Central memory CD4-positive, alpha-beta T cell (primary cell): ENCODE measurements around the gene PHF1.
"Not testable (repeated sequence)": the region's sequence is repeated elsewhere in the genome, so short reads cannot be mapped to it uniquely, and the experiment has no call there.

ENCODE experiments used
- DNase-seq: peaks from one replicate; pipeline ENCODE4 v3.0.0; 2022

The PHF1 gene

DNA sequence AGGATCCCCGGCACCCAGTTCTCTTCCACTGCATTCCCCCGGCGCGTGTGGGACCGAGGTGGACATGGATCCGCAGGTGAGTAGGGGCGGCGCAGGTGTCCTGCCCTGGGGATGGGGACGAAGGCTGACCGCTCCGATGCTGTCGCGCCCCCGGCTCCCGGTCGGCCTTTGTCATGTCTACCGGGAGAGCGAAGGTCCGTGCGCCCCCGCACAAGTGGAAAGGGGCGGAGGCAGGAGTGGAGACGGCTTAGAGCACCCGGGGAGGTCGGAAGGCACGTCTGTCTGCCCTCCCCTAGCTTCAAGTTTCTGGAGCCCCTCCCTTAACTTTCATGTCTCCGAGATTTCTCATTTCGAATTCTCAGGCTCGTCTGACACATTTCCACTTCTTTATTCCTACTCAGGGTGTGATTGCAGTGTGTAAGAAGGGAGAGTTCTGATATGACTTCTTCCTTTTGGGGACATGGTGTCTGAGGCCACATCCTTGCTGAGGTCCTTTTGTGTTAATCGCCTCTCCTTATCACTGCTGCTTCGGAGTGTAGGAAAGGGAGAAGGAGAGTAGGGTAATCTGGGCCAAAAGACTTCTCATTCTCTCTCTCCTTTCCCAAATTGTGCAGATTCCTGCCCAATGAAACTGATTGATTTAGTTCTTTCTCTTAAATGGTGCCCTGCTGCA lies 18.8 kb upstream of the PHF1 start:
- no peak for DNase-seq

DNA sequence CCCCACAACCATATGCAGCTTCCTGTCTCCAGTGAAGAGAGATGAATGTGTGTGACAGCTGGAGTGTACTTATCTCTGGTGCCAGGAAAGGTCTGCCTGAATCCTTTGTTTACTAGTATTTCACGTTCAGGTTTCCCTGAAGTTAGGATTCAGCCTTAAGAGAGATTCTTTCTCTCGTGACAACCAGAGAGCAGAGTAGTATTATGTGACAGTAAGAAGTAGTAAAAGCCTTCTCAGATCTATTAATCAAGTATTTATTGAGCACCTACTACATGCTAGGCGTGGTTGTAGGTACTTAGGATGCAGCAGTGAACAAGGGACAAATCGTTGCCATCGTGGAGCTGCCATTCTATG lies 18.2 kb upstream of the PHF1 start:
- DNase-seq: no peak

DNA sequence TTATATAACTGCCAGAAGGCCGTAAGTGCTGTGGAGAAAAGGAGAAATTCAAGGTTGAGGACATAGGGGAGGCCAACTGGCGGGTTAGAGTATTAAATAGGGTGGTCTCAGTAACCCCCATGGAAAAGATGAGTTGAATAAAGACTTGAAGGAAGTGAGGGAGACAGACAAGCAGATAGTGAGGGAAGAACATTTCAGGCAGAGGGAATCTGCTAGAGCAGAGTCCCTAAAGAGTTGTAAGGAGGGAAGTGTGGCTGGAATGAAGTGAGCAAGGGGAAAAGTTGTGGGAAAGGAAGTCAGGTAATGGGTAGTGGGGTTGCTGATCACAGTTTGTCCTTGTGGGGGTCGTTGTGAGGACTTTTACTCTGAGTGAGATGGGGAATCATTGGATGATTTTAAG lies 17.8 kb upstream of the PHF1 start:
- DNase-seq: no peak

GRCh38 chr6:33397541-33397940 lies 13.3 kb upstream of the PHF1 start:
- no peak for DNase-seq

GRCh38 chr6:33398601-33399000 lies 12.2 kb upstream of the PHF1 start:
- DNase-seq: not testable (repeated sequence)

DNA sequence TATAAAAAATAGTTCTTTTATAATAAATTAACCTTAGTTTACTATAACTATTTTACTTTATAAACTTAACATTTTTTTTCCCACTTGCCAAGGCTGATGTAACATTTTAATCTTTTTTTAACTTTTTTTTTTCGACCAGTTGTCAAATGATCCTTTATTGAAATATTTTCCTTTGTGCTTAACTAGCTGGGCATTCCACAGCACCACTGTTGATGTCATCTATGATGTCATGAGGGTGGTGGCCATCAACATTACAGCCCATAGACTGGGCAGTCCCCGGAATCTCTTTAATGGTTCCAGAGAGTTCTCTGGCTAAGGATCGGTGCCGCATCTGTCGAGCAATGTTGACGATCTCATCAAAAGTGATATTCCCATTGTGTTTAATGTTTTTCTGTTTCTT lies 10.9 kb upstream of the PHF1 start:
- DNase-seq: not testable (repeated sequence)

DNA sequence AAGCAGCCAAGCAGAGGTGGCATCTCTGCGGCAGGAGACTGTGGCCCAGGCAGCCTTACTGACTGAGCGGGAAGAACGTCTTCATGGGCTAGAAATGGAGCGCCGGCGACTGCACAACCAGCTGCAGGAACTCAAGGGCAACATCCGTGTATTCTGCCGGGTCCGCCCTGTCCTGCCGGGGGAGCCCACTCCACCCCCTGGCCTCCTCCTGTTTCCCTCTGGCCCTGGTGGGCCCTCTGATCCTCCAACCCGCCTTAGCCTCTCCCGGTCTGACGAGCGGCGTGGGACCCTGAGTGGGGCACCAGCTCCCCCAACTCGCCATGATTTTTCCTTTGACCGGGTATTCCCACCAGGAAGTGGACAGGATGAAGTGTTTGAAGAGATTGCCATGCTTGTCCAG lies 5.9 kb upstream of the PHF1 start:
- DNase-seq: no peak

- DNase-seq: no peak
Measured at GRCh38 chr6:33405386-33405940, 5.4 kb upstream of the PHF1 start.

GRCh38 chr6:33406126-33406525 lies 4.7 kb upstream of the PHF1 start:
- no peak for DNase-seq

DNA sequence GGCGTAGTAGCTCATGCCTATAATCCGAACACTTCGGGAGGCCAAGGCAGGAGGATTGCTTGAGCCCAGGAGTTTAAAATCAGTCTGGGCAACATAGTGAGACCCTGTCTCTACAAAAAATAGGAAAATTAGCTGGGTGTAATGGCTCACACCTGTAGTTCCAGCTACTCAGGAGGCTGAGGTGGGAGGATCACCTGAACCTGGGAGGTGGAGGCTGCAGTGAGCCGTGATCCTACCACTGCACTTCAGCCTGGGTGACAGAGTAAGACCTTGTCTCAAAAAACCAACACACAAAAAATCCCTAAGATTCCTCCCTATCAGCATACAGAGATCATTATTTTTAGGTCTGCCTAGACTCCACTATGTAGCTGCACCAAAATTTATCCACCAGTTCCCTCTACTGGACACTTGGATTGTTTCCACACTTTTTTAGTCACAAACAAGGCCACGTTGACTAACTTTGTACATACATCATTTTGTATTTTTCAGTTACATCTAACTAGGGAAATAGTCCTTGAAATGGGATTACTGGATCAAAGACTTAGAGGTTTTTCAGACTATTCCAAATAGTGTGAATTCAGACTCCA lies 3.6 kb upstream of the PHF1 start:
- DNase-seq: no peak

- peak; percentile 98 for DNase-seq
Measured at GRCh38 chr6:33410050-33410710, 634 bp upstream of the PHF1 start.

DNA sequence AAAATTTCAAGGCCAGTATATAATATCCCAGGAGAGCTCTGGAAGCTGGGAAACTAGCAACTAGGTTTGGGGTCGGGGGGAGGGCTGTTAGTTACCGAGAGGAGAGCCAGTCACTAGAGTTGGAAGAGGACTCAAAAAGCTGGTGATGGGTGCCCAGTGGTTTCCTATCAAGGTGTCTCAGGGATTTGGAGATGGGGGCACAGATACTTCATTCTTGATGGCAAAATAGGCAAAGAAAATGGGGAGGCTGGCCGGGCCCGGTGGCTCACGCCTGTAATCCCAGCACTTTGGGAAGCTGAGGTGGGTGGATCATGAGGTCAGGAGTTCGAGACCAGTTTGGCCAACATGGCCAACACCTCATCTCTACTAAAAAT lies 805 bp downstream of the PHF1 start:
- no peak for DNase-seq

- no peak for DNase-seq
Measured at GRCh38 chr6:33412140-33413009, 1.6 kb downstream of the PHF1 start.

DNA sequence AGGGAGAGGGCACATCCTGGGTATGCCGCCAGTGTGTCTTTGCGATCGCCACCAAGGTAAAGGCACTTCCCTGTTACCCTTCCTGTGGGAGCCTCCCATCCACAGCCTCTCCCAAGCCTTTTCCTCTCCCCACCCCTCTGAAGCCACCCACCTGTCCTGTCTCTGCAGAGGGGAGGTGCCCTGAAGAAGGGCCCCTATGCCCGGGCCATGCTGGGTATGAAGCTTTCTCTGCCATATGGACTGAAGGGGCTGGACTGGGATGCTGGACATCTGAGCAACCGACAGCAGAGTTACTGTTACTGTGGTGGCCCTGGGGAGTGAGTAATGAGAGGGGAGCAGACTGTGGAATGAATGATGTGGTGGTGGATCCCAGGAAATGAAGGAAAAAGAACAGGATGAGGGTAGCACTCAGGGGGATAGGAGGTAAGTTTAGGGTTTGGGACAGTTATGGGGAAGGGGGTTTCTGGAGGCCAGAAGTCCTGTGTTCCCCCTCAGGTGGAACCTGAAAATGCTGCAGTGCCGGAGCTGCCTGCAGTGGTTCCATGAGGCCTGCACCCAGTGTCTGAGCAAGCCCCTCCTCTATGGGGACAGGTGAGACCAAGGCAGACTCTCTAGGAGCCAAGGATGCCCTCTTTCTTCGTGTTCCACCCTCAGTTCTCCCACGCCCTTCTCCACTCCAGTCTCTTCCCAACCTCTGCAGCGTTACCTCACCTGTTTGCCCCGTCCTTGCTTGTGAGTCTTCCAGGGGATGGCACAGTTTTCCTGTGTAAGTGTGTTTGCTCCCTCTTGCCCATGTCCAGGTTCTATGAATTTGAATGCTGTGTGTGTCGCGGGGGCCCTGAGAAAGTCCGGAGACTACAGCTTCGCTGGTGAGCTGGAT lies 2.7 kb downstream of the PHF1 start:
- DNase-seq: no peak

- DNase-seq: no peak
Measured at GRCh38 chr6:33414592-33415271, 3.9 kb downstream of the PHF1 start.

DNA sequence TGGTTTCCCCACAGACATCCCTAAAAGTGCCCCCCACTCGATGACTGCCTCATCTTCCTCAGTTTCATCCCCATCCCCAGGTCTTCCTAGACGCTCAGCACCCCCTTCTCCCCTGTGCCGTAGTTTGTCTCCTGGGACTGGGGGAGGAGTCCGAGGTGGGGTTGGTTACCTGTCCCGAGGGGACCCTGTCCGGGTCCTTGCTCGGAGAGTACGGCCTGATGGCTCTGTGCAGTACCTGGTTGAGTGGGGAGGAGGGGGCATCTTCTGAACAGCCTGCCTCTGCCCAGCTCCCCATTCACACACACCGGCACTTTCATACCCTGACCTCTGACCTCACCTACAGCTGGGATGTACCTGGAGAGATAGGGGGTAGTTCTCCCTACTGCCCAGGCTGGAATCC lies 5.0 kb downstream of the PHF1 start:
- DNase-seq: no peak

DNA sequence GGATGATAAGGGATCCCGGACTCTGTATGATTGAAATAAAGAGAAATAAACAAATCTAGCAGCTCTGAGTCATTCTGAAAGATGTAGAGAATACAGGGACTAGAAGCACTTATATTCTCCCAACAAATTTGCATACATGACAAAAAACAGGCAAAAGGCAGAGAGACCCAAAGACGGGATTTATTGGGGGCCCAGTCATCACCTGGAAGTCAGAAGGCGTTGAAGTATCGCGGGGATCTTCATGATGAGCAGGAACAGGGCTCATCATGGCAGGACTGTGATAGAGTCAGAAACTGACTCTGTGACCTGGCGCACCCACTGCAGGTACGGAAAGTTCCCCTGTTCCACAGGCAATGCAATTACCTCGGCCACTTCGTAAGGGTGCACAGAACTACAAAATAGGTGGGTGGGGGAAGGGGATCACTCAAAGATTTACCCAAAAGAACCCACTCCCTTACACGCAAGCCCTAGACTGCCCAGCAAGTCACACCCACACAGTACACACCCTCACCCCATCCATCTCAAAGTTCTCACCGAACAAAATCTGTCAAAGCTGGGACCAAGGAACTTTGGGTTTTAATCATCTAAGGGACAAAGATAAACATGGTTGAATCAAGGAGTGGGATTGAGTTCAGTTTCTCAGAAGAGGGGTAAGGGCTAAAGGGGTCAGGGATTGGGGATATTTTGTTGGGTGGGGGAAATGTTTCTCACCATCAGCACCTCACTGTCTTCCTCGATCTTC lies 5.7 kb downstream of the PHF1 start:
- DNase-seq: no peak

GRCh38 chr6:33417128-33417902 lies 6.5 kb downstream of the PHF1 start:
- DNase-seq: no peak

GRCh38 chr6:33417903-33418689 lies 7.3 kb downstream of the PHF1 start, which contains the start of gene CUTA:
Gene CUTA (minus strand): TSS chr6:33418107. CDS start chr6:33418000, 107 bp downstream.
- DNase-seq: peak; percentile 100
